Fibroblast of mammary gland (primary cell): ENCODE data around the gene SNX2.

Experiments used
- DNase-seq: peaks from one replicate; pipeline ENCODE4 v3.0.0-alpha.2; 2010; ENCODE audit warnings: low read depth
- H3K4me3 ChIP-seq: 2 replicates; pipeline ENCODE4 v1.5.1; 2011; ENCODE audit warnings: low read depth, mild to moderate bottlenecking, low read length, moderate library complexity; ENCODE audit not compliant: control insufficient read depth
- CTCF ChIP-seq: conservative IDR thresholded peaks from 2 replicates; pipeline ENCODE4 v1.5.1; 2011; ENCODE audit warnings: low read depth, low read length, inconsistent platforms; ENCODE audit not compliant: control insufficient read depth, insufficient read depth

The SNX2 gene

GRCh38 chr5:122831984-122832383, 57.1 kb downstream of the SNX2 start:
- no peak for TF ChIP-seq CTCF
- H3K4me3 ChIP-seq = no peak overlapping the region
- DNase-seq = no peak

GRCh38 chr5:122835681-122836080, 60.8 kb downstream of the SNX2 start:
- peak; percentile 17 for TF ChIP-seq CTCF
- peak; percentile 46 for DNase-seq
- H3K4me3 ChIP-seq = no peak overlapping the region

GRCh38 chr5:122836947-122837346, 62.1 kb downstream of the SNX2 start:
- no peak for TF ChIP-seq CTCF
- DNase-seq = no peak
- H3K4me3 ChIP-seq = no peak overlapping the region

- DNase-seq = no peak
- no peak overlapping the region for H3K4me3 ChIP-seq
- no peak for TF ChIP-seq CTCF
These were observed 64.9 kb downstream of the SNX2 start for GRCh38 chr5:122839731-122840130.

- no peak for DNase-seq
- no peak for TF ChIP-seq CTCF
- no peak overlapping the region for H3K4me3 ChIP-seq
These were observed 67.2 kb downstream of the SNX2 start for GRCh38 chr5:122842016-122842580.

GRCh38 chr5:122844136-122844909, 69.4 kb downstream of the SNX2 start:
- TF ChIP-seq CTCF = no peak
- no peak for DNase-seq
- H3K4me3 ChIP-seq = peak overlapping the region; percentile 68

GRCh38 chr5:122844910-122845228, 70.0 kb downstream of the SNX2 start:
- DNase-seq = no peak
- TF ChIP-seq CTCF = no peak
- H3K4me3 ChIP-seq = peak overlapping the region; percentile 68
